KOPT-K1 (cell line): ENCODE results near the gene FAM219A.

Experiments used
- H3K27ac ChIP-seq: fragments of 200-600 bp; sonication (generic); 2 replicates; pipeline ENCODE4 v1.5.1; 2016; ENCODE audit warnings: antibody characterized with exemption, mild to moderate bottlenecking, low read depth, low read length; ENCODE audit not compliant: poor library complexity, severe bottlenecking
- H3K36me3 ChIP-seq: fragments of 200-600 bp; sonication (generic); 2 replicates; pipeline ENCODE4 v1.5.1; 2017; ENCODE audit warnings: antibody characterized with exemption, mild to moderate bottlenecking, low read length, moderate library complexity; ENCODE audit not compliant: insufficient read depth
- H3K9me3 ChIP-seq: fragments of 200-600 bp; sonication (generic); 2 replicates; pipeline ENCODE4 v1.5.1; 2017; ENCODE audit warnings: antibody characterized with exemption, low read length, mild to moderate bottlenecking; ENCODE audit not compliant: insufficient read depth, poor library complexity, severe bottlenecking

FAM219A gene

GRCh38 chr9:34384368-34385165, 73.8 kb downstream of the FAM219A start:
- no peaks in the 10 kb centered on the region for H3K9me3 ChIP-seq

GRCh38 chr9:34383904-34384303, 74.5 kb downstream of the FAM219A start:
- no peak overlapping the region for H3K27ac ChIP-seq

More at GRCh38 chr9:34384368-34385165, 73.8 kb downstream of the FAM219A start:
- Histone ChIP-seq H3K27ac (no peak overlapping the region), H3K36me3 (no peaks in the 10 kb centered on the region)

DNA sequence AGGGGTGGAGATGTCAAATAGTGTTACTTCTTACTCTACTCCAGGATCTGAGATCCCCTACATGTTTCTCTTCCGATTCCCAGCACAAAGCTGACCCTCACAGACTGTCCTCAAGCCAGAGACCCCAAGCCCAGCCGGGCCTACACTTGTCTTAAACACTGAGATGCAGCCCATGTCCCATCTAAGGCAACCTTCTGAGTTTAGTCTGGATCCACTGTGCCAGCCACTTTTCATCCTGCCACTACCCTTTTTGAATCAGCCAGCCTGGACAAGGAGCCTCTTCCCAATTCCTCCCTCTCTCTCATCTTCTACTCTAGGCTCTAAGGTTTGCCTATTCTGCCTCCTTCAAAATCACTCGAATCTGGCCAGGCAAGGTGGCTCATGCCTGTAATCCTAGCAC, 75.5 kb downstream of the FAM219A start:
- Histone ChIP-seq H3K36me3 (no peaks in the 10 kb centered on the region), H3K9me3 (no peaks in the 10 kb centered on the region), H3K27ac (no peak overlapping the region)

More at GRCh38 chr9:34383904-34384303, 74.5 kb downstream of the FAM219A start:
- no peaks in the 10 kb centered on the region for H3K36me3 ChIP-seq
- no peaks in the 10 kb centered on the region for H3K9me3 ChIP-seq

- H3K9me3 ChIP-seq = no peaks in the 10 kb centered on the region
- H3K36me3 ChIP-seq = no peaks in the 10 kb centered on the region
- H3K27ac ChIP-seq = no peak overlapping the region
Observed at GRCh38 chr9:34382054-34382453, 76.3 kb downstream of the FAM219A start.

DNA sequence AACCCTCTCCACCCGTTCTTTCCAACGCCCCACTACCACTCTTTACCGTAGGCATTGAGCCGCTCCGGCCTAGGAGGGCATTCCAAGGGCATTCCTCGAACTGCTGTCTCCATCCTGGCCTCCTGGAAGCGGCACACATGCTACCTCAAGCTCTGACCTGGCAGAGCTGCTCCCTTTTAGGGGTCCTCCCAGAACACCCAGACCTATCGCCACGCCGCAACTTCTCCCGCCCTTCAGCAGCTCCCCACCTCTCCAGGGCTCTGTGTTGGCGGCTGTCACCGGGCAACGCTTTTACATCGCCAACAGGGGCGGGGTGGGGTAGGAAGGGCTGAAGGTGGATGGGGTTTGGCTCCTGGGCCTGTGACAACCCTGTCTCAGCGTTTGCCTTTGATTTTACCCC, 77.0 kb downstream of the FAM219A start:
- H3K9me3 ChIP-seq = no peaks in the 10 kb centered on the region
- no peak overlapping the region for H3K27ac ChIP-seq
- no peaks in the 10 kb centered on the region for H3K36me3 ChIP-seq

- no peaks in the 10 kb centered on the region for H3K36me3 ChIP-seq
- no peaks in the 10 kb centered on the region for H3K9me3 ChIP-seq
- H3K27ac ChIP-seq = no peak overlapping the region
Observed at GRCh38 chr9:34380511-34381315, 77.7 kb downstream of the FAM219A start.

DNA sequence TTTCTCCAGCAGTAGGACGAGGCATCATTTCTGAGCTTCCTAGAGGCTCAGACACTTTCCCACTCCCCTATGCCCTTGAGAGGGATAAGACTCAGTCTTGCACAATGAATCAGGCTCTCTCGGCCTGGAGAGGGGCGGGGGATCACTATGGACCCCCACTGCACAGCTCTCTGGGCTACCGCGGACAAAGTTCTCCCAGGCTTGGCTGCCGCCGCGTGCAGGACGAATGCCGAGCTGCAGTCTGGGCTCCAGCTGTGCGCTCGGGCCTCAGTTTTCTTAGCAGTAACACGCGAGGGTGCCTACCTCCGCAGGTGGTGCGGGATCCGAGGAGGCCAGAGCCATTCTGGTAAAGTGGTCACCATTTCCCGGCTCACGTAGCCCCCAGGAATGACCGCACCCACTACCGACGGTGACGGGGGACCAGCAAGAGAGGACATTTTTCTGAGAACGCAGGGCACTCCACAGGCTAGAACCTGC, 78.3 kb downstream of the FAM219A start:
- Histone ChIP-seq H3K27ac (no peak overlapping the region), H3K9me3 (no peaks in the 10 kb centered on the region), H3K36me3 (no peaks in the 10 kb centered on the region)

DNA sequence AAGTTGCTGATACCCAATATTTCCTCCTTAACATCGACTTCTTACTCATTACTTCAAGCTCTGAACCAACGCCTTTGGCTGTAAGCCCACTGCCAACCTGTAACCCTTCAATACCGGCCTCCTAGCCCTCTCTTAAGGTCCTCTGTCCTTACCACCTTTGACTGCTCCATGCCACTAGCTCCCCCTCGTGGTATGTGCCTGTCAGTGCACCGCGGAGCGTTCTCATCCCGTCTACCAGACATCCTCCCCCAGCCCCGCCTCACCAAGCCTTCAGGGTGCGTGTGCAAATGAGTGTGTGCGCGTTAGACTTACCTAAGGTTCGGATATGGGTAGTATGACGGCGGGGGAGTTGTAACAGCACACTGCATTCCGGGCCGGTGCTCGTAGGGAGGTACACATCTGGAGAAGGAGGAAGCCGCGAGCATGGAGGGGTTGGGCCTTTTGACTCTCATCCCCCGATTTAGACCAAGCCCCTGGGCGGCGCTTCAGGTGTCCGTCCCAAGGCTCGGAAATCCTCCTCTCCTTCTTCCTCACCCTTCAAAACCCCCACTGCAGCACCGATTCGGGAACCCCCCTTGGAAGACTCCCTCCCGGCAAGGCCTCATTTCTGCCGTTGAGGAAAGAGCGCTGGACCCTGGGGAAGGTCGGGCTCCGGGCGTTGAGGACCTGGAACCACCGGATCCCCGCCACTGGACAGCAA, 78.9 kb downstream of the FAM219A start:
- Histone ChIP-seq H3K27ac (no peak overlapping the region), H3K9me3 (no peaks in the 10 kb centered on the region), H3K36me3 (no peaks in the 10 kb centered on the region)

- Histone ChIP-seq H3K36me3 (no peaks in the 10 kb centered on the region), H3K27ac (no peak overlapping the region), H3K9me3 (no peaks in the 10 kb centered on the region)
Observed at GRCh38 chr9:34378376-34379060, 79.9 kb downstream of the FAM219A start.

GRCh38 chr9:34377404-34377746, 81.0 kb downstream of the FAM219A start:
- Histone ChIP-seq H3K27ac (no peak overlapping the region), H3K9me3 (no peaks in the 10 kb centered on the region), H3K36me3 (no peaks in the 10 kb centered on the region)

DNA sequence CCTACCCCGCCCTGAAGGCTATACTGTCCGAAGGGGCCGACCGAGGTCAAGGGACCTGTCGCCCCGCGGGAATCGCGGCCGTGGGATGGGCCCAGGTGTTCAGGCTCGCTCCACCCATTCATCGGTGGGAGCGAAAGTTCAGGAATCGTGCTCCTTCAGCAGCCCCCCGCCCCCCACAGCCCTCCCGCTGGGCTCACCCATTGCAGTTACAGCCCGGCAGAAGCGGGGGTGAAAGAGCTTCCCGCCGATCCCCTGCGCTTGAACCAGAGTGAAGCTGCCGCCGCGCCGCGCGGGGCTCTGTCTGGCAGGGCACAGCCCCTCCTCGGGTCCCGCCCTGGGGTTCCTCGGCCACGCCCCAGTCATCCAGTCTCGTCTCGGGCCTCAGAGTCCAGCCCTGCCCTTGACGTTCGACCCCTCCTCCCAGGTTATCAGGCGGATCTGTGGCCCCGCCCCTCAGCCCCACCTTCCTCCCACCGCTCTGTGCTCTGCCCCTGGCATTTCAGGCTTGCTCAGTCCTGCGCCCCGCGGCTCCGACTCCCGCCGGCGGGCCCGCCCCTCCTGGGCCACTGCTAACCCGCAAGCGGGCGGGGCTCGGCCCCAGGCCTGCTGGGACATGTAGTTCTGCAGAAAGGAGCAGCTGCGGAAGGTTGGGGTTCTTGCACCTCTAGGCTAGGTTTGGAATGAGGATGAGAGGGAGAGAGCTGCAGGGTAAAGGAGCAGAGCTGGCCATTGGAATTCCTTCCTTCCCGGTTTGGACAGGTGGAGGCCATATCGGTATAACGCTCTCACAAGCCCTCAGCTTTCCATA, 81.6 kb downstream of the FAM219A start, which contains the start of gene MYORG:
MYORG (minus strand) TSS at position 303 of the 808 bp plus-strand sequence. CDS start 3,955 bp downstream, outside the sequence.
- H3K9me3 ChIP-seq = peaks cover 5% of the 10 kb centered on the region
- H3K27ac ChIP-seq = peak within 1 kb of the TSS; percentile 41
- H3K36me3 ChIP-seq = 0 out of 2 replicates have a peak, but pooled peaks cover 2% of the 10 kb centered on the region

GRCh38 chr9:34375901-34376595, 82.3 kb downstream of the FAM219A start:
- peaks cover 7% of the 10 kb centered on the region; the same call in 1 of the 2 replicates for H3K36me3 ChIP-seq
- H3K27ac ChIP-seq = peak overlapping the region; percentile 41
- H3K9me3 ChIP-seq = peaks cover 13% of the 10 kb centered on the region

GRCh38 chr9:34374905-34375552, 83.3 kb downstream of the FAM219A start:
- Histone ChIP-seq H3K9me3 (peaks cover 20% of the 10 kb centered on the region), H3K27ac (no peak overlapping the region), H3K36me3 (peaks cover 17% of the 10 kb centered on the region; the same call in 1 of the 2 replicates)
